ENCODE data around the gene LY9. TPM values are rescaled to one million over a fixed set of nuclear protein-coding genes. Genes with fewer than 3 reads are reported as not detected.

Gene LY9
- total and polyA plus RNA-seq, 9 donors: 0.15 to 2.9 (median 0.45) TPM; not detected in 2

- intact Hi-C loops (cut with DNase I): no loop called here
- WGBS, 3 donors: 85 to 93% (median 92%) methylated on average over 3 of the region's 3 CpGs
- DNase-seq: no peak
- Histone ChIP-seq H3K4me3 (no peak overlapping the region), H3K36me3 (no peaks in the 10 kb centered on the region), H3K27ac (no peak overlapping the region), H3K27me3 (no peaks in the 10 kb centered on the region), H3K9me3 (no peaks in the 10 kb centered on the region), H3K4me1 (ENCODE audit: insufficient read depth) (no peaks in the 10 kb centered on the region)
- TF ChIP-seq EP300 (IDR thresholded peaks at IDR 0.05): no peak
- TF ChIP-seq, protein P1, sequence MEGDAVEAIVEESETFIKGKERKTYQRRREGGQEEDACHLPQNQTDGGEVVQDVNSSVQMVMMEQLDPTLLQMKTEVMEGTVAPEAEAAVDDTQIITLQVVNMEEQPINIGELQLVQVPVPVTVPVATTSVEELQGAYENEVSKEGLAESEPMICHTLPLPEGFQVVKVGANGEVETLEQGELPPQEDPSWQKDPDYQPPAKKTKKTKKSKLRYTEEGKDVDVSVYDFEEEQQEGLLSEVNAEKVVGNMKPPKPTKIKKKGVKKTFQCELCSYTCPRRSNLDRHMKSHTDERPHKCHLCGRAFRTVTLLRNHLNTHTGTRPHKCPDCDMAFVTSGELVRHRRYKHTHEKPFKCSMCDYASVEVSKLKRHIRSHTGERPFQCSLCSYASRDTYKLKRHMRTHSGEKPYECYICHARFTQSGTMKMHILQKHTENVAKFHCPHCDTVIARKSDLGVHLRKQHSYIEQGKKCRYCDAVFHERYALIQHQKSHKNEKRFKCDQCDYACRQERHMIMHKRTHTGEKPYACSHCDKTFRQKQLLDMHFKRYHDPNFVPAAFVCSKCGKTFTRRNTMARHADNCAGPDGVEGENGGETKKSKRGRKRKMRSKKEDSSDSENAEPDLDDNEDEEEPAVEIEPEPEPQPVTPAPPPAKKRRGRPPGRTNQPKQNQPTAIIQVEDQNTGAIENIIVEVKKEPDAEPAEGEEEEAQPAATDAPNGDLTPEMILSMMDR (IDR thresholded peaks at IDR 0.05): no peak
- no peak for TF ChIP-seq POLR2A (IDR thresholded peaks at IDR 0.05)
Observed at GRCh38 chr1:160808289-160808688, 12.3 kb downstream of the LY9 start.

GRCh38 chr1:160810486-160810885, 14.5 kb downstream of the LY9 start:
- TF ChIP-seq, protein P1 (IDR thresholded peaks at IDR 0.05): no peak
- TF ChIP-seq EP300 (IDR thresholded peaks at IDR 0.05): no peak
- TF ChIP-seq POLR2A (IDR thresholded peaks at IDR 0.05): no peak
- Histone ChIP-seq H3K4me1 (ENCODE audit: insufficient read depth) (no peaks in the 10 kb centered on the region), H3K36me3 (no peaks in the 10 kb centered on the region), H3K4me3 (no peak overlapping the region), H3K27me3 (no peaks in the 10 kb centered on the region), H3K9me3 (no peaks in the 10 kb centered on the region), H3K27ac (no peak overlapping the region)
- intact Hi-C loops (cut with DNase I): no loop called here
- no peak for DNase-seq
- WGBS, 3 donors: 8 to 27% (median 19%) methylated on average over 1 of the region's 1 CpG

DNA sequence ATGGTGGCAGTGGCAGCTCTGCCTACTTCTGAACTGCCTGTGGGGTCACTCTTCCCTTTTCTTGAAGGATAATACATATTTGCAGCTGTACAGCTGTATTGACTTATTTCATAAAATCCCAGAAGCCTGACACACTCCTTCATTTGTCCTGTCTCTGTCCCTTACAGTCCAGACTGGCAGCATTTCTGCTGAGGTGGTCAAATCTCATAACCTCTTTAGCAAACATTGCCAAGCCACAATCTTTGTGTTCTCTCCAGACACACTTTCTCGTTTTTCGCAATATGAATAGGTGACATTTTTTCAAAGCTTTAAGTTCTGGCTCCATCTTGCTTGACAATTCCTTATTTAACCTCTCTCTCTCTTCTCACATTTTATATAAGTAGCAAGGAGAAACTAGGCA, 15.2 kb downstream of the LY9 start:
- no peak for DNase-seq
- intact Hi-C loops (cut with DNase I): no loop called here
- H3K36me3 ChIP-seq: no peaks in the 10 kb centered on the region
- WGBS, 3 donors: 84 to 88% (median 85%) methylated on average over 2 of the region's 2 CpGs
- no peak overlapping the region for H3K4me3 ChIP-seq
- H3K9me3 ChIP-seq: no peaks in the 10 kb centered on the region
- no peaks in the 10 kb centered on the region for H3K27me3 ChIP-seq
- TF ChIP-seq, protein P1 (IDR thresholded peaks at IDR 0.05): no peak
- TF ChIP-seq EP300 (IDR thresholded peaks at IDR 0.05) (no peak), POLR2A (IDR thresholded peaks at IDR 0.05) (no peak)
- H3K27ac ChIP-seq: no peak overlapping the region
- H3K4me1 ChIP-seq (ENCODE audit: insufficient read depth): no peaks in the 10 kb centered on the region

GRCh38 chr1:160813215-160813614, 17.2 kb downstream of the LY9 start:
- Histone ChIP-seq H3K9me3 (no peaks in the 10 kb centered on the region), H3K4me3 (no peak overlapping the region), H3K36me3 (no peaks in the 10 kb centered on the region), H3K27me3 (no peaks in the 10 kb centered on the region), H3K27ac (no peak overlapping the region), H3K4me1 (ENCODE audit: insufficient read depth) (no peaks in the 10 kb centered on the region)
- DNase-seq: no peak
- TF ChIP-seq EP300 (IDR thresholded peaks at IDR 0.05) (no peak), POLR2A (IDR thresholded peaks at IDR 0.05) (no peak)
- TF ChIP-seq, protein P1 (IDR thresholded peaks at IDR 0.05): no peak
- intact Hi-C loops (cut with DNase I): no loop called here
- WGBS, 3 donors: 78 to 85% (median 83%) methylated on average over 7 of the region's 7 CpGs

Measured in ovary (tissue), 9 donors.